ENCODE measurements around the gene XCL1. TPM values are rescaled to one million over a fixed set of nuclear protein-coding genes. Genes with fewer than 3 reads are reported as not detected.

XCL1 gene
- total RNA-seq, 1 experiment from 2014 or later, result not detected

- Histone ChIP-seq H3K27ac (ENCODE audit: low read length) (no peak overlapping the region), H3K9me3 (ENCODE audit: control insufficient read depth, insufficient read depth, low read depth, low read length) (no peaks in the 10 kb centered on the region), H3K27me3 (ENCODE audit: control insufficient read depth, insufficient read depth, low read length) (peaks cover 9% of the 10 kb centered on the region), H3K4me1 (ENCODE audit: control insufficient read depth, insufficient read depth, low read length) (no peaks in the 10 kb centered on the region), H3K4me3 (ENCODE audit: low read depth in 2 of 2, low read length in 2 of 2) (no peak overlapping the region), H3K36me3 (ENCODE audit: control insufficient read depth, insufficient read depth, low read length) (no peaks in the 10 kb centered on the region)
- TF ChIP-seq POLR2AphosphoS5 (IDR thresholded peaks at IDR 0.05; ENCODE audit: low read depth, low read length) (no peak), TCF7L2 (IDR thresholded peaks at IDR 0.05; ENCODE audit: low read depth, low read length) (no peak), CTCF (IDR thresholded peaks at IDR 0.05) (no peak), SIN3A (IDR thresholded peaks at IDR 0.05; ENCODE audit: borderline replicate concordance, insufficient read depth, low read depth, low read length) (no peak), REST (IDR thresholded peaks at IDR 0.05; ENCODE audit: insufficient read depth in 1 of 2, low read depth in 2 of 2, low read length in 1 of 2) (no peak)
- ATAC-seq (no peak), DNase-seq (ENCODE audit: low read depth, low spot score) (no peak)
- CTCF ChIA-PET, result no interaction called here
- no TSS peak for BruUV-seq (replicated peaks)
- POLR2A ChIA-PET, result no interaction called here
- intact Hi-C loops (cut with micrococcal nuclease; ENCODE audit: unreplicated experiment), result loop anchor here (5.0 kb wide), 2 partner anchors 128 to 228 kb away; no protein-coding TSS in a partner anchor
- in situ Hi-C loops (cut with HindIII; ENCODE audit: low pct_unique_long_range_greater_than_20kb, low sequenced_read_pairs), result no loop called here
Measured at GRCh38 chr1:168570652-168571051, 5.8 kb upstream of the XCL1 start.

GRCh38 chr1:168572633-168573032 lies 3.8 kb upstream of the XCL1 start:
- no peaks in the 10 kb centered on the region for H3K4me1 ChIP-seq (ENCODE audit: control insufficient read depth, insufficient read depth, low read length)
- TF ChIP-seq SIN3A (IDR thresholded peaks at IDR 0.05; ENCODE audit: borderline replicate concordance, insufficient read depth, low read depth, low read length), result no peak
- TF ChIP-seq REST (IDR thresholded peaks at IDR 0.05; ENCODE audit: insufficient read depth in 1 of 2, low read depth in 2 of 2, low read length in 1 of 2), result no peak
- TF ChIP-seq CTCF (IDR thresholded peaks at IDR 0.05), result no peak
- no peak for TF ChIP-seq POLR2AphosphoS5 (IDR thresholded peaks at IDR 0.05; ENCODE audit: low read depth, low read length)
- no peak for TF ChIP-seq TCF7L2 (IDR thresholded peaks at IDR 0.05; ENCODE audit: low read depth, low read length)
- H3K36me3 ChIP-seq (ENCODE audit: control insufficient read depth, insufficient read depth, low read length), result no peaks in the 10 kb centered on the region
- no TSS peak for BruUV-seq (replicated peaks)
- no peak overlapping the region for H3K27ac ChIP-seq (ENCODE audit: low read length)
- CTCF ChIA-PET, result no interaction called here
- H3K27me3 ChIP-seq (ENCODE audit: control insufficient read depth, insufficient read depth, low read length), result peaks cover 5% of the 10 kb centered on the region
- no peak overlapping the region for H3K4me3 ChIP-seq (ENCODE audit: low read depth in 2 of 2, low read length in 2 of 2)
- H3K9me3 ChIP-seq (ENCODE audit: control insufficient read depth, insufficient read depth, low read depth, low read length), result no peaks in the 10 kb centered on the region
- POLR2A ChIA-PET, result no interaction called here
- in situ Hi-C loops (cut with HindIII; ENCODE audit: low pct_unique_long_range_greater_than_20kb, low sequenced_read_pairs) (no loop called here), intact Hi-C loops (cut with micrococcal nuclease; ENCODE audit: unreplicated experiment) (loop anchor here (5.0 kb wide), 2 partner anchors 130 to 230 kb away; no protein-coding TSS in a partner anchor)
- ATAC-seq (no peak), DNase-seq (ENCODE audit: low read depth, low spot score) (no peak)
